NCI-H2081 treated with DMSO at 0.1 percent for 48 hours (cell line): ENCODE results near the gene EPB41.
"Not testable (repeated sequence)": the region's sequence is repeated elsewhere in the genome, so short reads cannot be mapped to it uniquely, and the experiment has no call there.

ENCODE experiments used
- DNase-seq: peaks from one replicate; lab custom pipeline; 2025; lab: John Stamatoyannopoulos, UW

Gene EPB41

GRCh38 chr1:28982198-28982597 lies 67.8 kb downstream of the EPB41 start:
- DNase-seq, result no peak

GRCh38 chr1:28983091-28983490 lies 68.7 kb downstream of the EPB41 start:
- no peak for DNase-seq

- DNase-seq, result no peak
These were observed 69.3 kb downstream of the EPB41 start for GRCh38 chr1:28983509-28984310.

GRCh38 chr1:28984311-28984684 lies 69.9 kb downstream of the EPB41 start:
- no peak for DNase-seq

- DNase-seq, result no peak
These were observed 71.1 kb downstream of the EPB41 start for GRCh38 chr1:28985427-28985826.

GRCh38 chr1:28986306-28986910 lies 72.0 kb downstream of the EPB41 start:
- DNase-seq, result no peak

GRCh38 chr1:29002792-29003191 lies 88.4 kb downstream of the EPB41 start:
- no peak for DNase-seq

- DNase-seq, result no peak
These were observed 89.9 kb downstream of the EPB41 start for GRCh38 chr1:29004288-29004687.

GRCh38 chr1:29004798-29005197 lies 90.4 kb downstream of the EPB41 start:
- no peak for DNase-seq

GRCh38 chr1:29011775-29012174 lies 97.4 kb downstream of the EPB41 start:
- no peak for DNase-seq

- no peak for DNase-seq
These were observed 102.9 kb downstream of the EPB41 start for GRCh38 chr1:29017235-29017634.

GRCh38 chr1:29017975-29018712 lies 103.8 kb downstream of the EPB41 start:
- no peak for DNase-seq

- DNase-seq, result no peak
These were observed 108.3 kb downstream of the EPB41 start for GRCh38 chr1:29022620-29023019.

- peak; percentile 19 for DNase-seq
These were observed 115.3 kb downstream of the EPB41 start for GRCh38 chr1:29029667-29030066.

GRCh38 chr1:29032841-29033240 lies 118.5 kb downstream of the EPB41 start:
- DNase-seq, result no peak

- DNase-seq, result no peak
These were observed 119.6 kb downstream of the EPB41 start for GRCh38 chr1:29033829-29034466.

- DNase-seq, result no peak
These were observed 129.1 kb downstream of the EPB41 start for GRCh38 chr1:29043274-29043965.

- no peak for DNase-seq
These were observed 129.6 kb downstream of the EPB41 start for GRCh38 chr1:29044010-29044409.

- not testable (repeated sequence) for DNase-seq
These were observed 131.3 kb downstream of the EPB41 start for GRCh38 chr1:29045663-29046062.

- DNase-seq, result no peak
These were observed 132.8 kb downstream of the EPB41 start for GRCh38 chr1:29047142-29047541.

GRCh38 chr1:29050166-29050565 lies 135.8 kb downstream of the EPB41 start:
- no peak for DNase-seq

GRCh38 chr1:29052100-29052499 lies 137.7 kb downstream of the EPB41 start:
- DNase-seq, result no peak
